ENCODE data around the gene UBN2. TPM values are rescaled to one million over a fixed set of nuclear protein-coding genes. Genes with fewer than 3 reads are reported as not detected.

UBN2 gene
- total and polyA plus RNA-seq, 8 donors = 0.76 to 23.9 (median 6.3) TPM

- no peaks in the 10 kb centered on the region for H3K36me3 ChIP-seq
- H3K9me3 ChIP-seq = no peaks in the 10 kb centered on the region
- DNase-seq = peak in 1 of 2 donors; percentile 8
- no peaks in the 10 kb centered on the region for H3K27me3 ChIP-seq
- H3K4me1 ChIP-seq = peaks cover 9 to 39% (median 36%) of the 10 kb centered on the region in 4 donors
- 73 to 79% (median 76%) methylated on average over 8 of the region's 8 CpGs for WGBS, 5 donors
- peak overlapping the region in 3 of 4 donors; percentile 92 to 94 (median 92) for H3K4me3 ChIP-seq
- H3K27ac ChIP-seq = peak overlapping the region in 2 of 5 donors; percentile 90 to 95
- intact Hi-C loops (cut with DNase I; ENCODE audit: low total_unique reads) = no loop called here
- TF ChIP-seq EP300 (IDR thresholded peaks at IDR 0.05) (no peak), POLR2A (IDR thresholded peaks at IDR 0.05) (no peak), POLR2AphosphoS5 (IDR thresholded peaks at IDR 0.05) (no peak)
- TF ChIP-seq, protein P1, sequence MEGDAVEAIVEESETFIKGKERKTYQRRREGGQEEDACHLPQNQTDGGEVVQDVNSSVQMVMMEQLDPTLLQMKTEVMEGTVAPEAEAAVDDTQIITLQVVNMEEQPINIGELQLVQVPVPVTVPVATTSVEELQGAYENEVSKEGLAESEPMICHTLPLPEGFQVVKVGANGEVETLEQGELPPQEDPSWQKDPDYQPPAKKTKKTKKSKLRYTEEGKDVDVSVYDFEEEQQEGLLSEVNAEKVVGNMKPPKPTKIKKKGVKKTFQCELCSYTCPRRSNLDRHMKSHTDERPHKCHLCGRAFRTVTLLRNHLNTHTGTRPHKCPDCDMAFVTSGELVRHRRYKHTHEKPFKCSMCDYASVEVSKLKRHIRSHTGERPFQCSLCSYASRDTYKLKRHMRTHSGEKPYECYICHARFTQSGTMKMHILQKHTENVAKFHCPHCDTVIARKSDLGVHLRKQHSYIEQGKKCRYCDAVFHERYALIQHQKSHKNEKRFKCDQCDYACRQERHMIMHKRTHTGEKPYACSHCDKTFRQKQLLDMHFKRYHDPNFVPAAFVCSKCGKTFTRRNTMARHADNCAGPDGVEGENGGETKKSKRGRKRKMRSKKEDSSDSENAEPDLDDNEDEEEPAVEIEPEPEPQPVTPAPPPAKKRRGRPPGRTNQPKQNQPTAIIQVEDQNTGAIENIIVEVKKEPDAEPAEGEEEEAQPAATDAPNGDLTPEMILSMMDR (IDR thresholded peaks at IDR 0.05) = no peak
Observed at GRCh38 chr7:139230023-139230422, 1.0 kb upstream of the UBN2 start.

DNA sequence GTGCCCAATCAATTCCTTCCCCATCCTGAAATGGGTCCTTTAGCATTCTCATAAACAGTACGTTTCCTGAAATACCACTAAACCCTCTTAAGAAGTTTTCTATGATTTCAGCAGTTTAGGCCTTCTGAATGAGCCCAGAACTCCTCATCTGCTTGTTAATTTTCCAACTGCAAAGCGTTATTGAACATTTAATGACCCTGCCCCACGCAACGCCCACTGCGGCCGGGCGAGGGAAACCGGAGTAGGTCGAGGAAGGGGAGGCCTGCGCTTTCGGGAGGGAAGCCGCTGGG is 608 bp upstream of the UBN2 start:
- WGBS, 5 donors = 2 to 4% (median 2%) methylated on average over 12 of the region's 12 CpGs
- TF ChIP-seq EP300 (IDR thresholded peaks at IDR 0.05) (no peak), POLR2A (IDR thresholded peaks at IDR 0.05) (no peak), POLR2AphosphoS5 (IDR thresholded peaks at IDR 0.05) (no peak)
- TF ChIP-seq, protein P1 (IDR thresholded peaks at IDR 0.05) = no peak
- peak overlapping the region; percentile 27 to 95 (median 92) for H3K27ac ChIP-seq
- no peaks in the 10 kb centered on the region for H3K27me3 ChIP-seq
- H3K9me3 ChIP-seq = no peaks in the 10 kb centered on the region
- peaks cover 9 to 40% (median 38%) of the 10 kb centered on the region in 4 donors for H3K4me1 ChIP-seq
- intact Hi-C loops (cut with DNase I; ENCODE audit: low total_unique reads) = no loop called here
- H3K36me3 ChIP-seq = no peaks in the 10 kb centered on the region
- H3K4me3 ChIP-seq = peak overlapping the region; percentile 92 to 95 (median 93)
- DNase-seq = no peak

GRCh38 chr7:139231513-139232376 is 708 bp downstream of the UBN2 start:
- DNase-seq = peak; percentile 27 to 64

DNA sequence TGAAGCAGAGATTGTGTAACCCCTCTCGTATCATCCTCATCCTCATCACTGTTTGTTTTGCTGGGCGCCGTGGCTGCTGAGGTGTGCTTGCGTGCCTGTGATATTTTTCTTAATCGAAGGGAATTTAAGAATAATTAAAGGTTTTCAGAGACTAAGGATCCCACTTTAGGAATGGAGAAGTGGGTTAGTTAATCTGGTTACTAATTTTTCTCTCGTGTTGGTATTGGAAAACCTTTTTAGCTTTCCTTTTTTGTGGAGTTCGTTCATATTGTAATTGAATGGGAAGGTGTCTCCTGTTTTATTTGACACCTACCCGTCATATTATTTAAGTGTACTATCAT is 1.3 kb downstream of the UBN2 start:
- TF ChIP-seq, protein P1 (IDR thresholded peaks at IDR 0.05) = no peak
- TF ChIP-seq POLR2A (IDR thresholded peaks at IDR 0.05) (no peak), POLR2AphosphoS5 (IDR thresholded peaks at IDR 0.05) (no peak), EP300 (IDR thresholded peaks at IDR 0.05) (no peak)
- DNase-seq = no peak
- H3K27me3 ChIP-seq = no peaks in the 10 kb centered on the region
- H3K27ac ChIP-seq = peak overlapping the region in 4 of 5 donors; percentile 60 to 95 (median 92)
- peaks cover 3 to 6% (median 6%) of the 10 kb centered on the region in 4 donors for H3K36me3 ChIP-seq
- H3K4me3 ChIP-seq = peak overlapping the region; percentile 92 to 95 (median 93)
- no peaks in the 10 kb centered on the region for H3K9me3 ChIP-seq
- H3K4me1 ChIP-seq = peaks cover 9 to 40% (median 38%) of the 10 kb centered on the region in 4 donors
- intact Hi-C loops (cut with DNase I; ENCODE audit: low total_unique reads) = no loop called here
- WGBS, 5 donors = 2 to 4% (median 3%) methylated on average over 8 of the region's 8 CpGs

More at GRCh38 chr7:139231513-139232376, 708 bp downstream of the UBN2 start:
- intact Hi-C loops (cut with DNase I; ENCODE audit: low total_unique reads) = no loop called here
- H3K36me3 ChIP-seq = no peaks in the 10 kb centered on the region
- H3K9me3 ChIP-seq = no peaks in the 10 kb centered on the region
- H3K4me3 ChIP-seq = peak overlapping the region; percentile 92 to 95 (median 93)
- WGBS, 5 donors = 0 to 1% (median 1%) methylated on average over 33 to 100 of the region's 101 CpGs
- H3K27ac ChIP-seq = peak overlapping the region; percentile 90 to 97 (median 95)
- peaks cover 9 to 40% (median 38%) of the 10 kb centered on the region in 4 donors for H3K4me1 ChIP-seq
- TF ChIP-seq POLR2AphosphoS5 (IDR thresholded peaks at IDR 0.05) (no peak), EP300 (IDR thresholded peaks at IDR 0.05) (no peak), POLR2A (IDR thresholded peaks at IDR 0.05) (no peak)
- TF ChIP-seq, protein P1 (IDR thresholded peaks at IDR 0.05) = no peak
- H3K27me3 ChIP-seq = no peaks in the 10 kb centered on the region

Data from stomach (tissue), 9 donors.